GM21447 (cell line): ENCODE data around the gene CACNA2D2.

Source experiments
- ATAC-seq: cut with Tn5 transposase; IDR thresholded peaks from one replicate; pipeline ENCODE4 v1.9.1; 2021; ENCODE audit not compliant: unreplicated experiment

The CACNA2D2 gene

GRCh38 chr3:50331364-50331907 lies 172.0 kb downstream of the CACNA2D2 start:
- ATAC-seq = no peak

- ATAC-seq = no peak
These were observed 173.1 kb downstream of the CACNA2D2 start for GRCh38 chr3:50330330-50330729.

DNA sequence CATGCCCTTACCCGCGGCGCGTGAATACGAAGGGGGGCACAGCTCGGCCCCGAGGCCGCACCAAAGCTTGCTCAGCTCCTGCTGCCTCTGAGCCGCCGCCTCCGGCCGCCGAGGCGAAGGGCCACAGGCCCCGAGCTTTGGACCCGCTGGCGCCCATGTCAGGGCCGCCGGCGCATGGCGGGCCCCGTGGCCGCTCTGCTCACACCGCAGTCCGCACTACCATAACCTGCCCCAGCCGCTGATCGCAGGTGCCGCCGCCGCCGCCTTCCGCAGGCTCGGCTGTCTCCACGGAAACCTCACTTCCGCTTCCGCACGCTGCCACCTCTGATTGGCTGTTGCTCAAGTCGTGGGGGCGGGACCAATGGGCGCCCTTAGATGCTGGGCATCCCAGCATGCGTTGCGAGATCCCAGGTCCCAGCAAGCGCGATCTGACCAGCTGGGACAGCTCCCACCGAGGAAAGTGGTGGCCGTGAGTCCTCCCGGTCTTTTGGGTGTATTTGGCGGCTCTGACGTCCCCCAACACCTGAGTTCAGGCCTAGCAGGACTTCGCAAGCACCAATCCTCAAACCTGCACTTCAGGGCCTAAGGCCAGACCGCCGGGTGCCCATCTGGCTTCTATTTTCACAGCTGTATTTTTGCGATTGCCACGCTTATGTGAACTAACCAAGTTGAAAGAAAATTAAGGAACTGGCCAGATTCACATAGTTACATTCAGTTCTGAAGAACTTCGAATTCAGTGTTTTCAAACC lies 175.3 kb downstream of the CACNA2D2 start, which contains the start of gene TUSC2:
Gene TUSC2, minus strand, starts transcription at position 281 of the 749 bp plus-strand sequence. Its CDS starts 124 bp downstream, at position 157.
- ATAC-seq = peak; percentile 85

DNA sequence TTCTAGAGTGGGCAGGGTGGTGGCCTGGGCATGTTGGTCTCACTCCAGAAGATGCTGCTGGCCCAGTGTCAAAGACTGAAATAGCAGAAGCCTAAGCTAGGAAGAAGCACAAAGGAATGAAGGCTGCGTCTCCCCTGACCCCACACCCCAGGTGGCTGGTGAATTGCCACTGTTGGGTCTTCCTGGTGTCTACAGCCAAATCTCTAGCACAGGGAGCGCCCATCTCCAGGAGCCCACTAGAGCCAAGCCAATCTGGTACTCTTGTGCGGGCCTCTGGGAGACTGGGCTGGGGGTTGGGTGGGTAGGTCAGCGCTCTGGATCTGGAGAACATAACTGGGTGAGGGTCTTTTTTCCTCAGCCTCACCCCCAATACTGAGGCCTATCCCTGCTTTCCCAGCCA lies 176.3 kb downstream of the CACNA2D2 start:
- ATAC-seq = no peak

- no peak for ATAC-seq
These were observed 177.3 kb downstream of the CACNA2D2 start for GRCh38 chr3:50326182-50326541.

DNA sequence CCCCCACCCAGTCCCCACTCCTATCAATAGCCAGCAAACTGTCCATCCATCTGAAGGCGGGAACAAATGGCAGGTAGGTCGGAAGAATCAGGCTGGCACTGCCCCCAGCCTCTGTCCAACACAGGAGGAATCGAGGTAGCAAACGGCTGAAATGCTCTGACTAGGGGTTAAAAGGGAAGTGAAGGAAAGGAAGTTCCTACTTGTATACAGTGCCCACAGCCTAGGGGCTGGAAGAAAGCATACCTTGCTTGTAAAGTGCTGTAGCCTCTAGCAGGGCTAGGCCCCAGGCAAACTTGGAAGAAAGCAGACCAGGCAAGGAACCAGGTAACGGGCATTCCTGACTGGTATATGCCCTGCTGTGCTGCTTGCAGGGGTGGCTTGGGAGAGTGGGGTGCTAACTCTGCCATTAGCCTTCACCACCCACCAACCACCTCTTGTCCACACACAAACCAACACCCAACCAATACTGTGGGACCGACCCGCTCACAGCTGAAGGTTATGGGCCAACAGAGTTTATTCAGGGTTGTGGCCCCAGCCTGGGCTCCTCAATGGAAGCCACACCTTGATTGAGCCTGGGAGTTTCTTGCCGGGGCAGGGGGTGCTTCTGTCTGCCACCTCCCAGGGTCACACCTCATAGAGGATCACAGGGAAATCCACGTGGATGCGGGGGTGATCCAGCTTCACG lies 177.8 kb downstream of the CACNA2D2 start:
- ATAC-seq = no peak

- ATAC-seq = no peak
These were observed 178.3 kb downstream of the CACNA2D2 start for GRCh38 chr3:50325113-50325480.

DNA sequence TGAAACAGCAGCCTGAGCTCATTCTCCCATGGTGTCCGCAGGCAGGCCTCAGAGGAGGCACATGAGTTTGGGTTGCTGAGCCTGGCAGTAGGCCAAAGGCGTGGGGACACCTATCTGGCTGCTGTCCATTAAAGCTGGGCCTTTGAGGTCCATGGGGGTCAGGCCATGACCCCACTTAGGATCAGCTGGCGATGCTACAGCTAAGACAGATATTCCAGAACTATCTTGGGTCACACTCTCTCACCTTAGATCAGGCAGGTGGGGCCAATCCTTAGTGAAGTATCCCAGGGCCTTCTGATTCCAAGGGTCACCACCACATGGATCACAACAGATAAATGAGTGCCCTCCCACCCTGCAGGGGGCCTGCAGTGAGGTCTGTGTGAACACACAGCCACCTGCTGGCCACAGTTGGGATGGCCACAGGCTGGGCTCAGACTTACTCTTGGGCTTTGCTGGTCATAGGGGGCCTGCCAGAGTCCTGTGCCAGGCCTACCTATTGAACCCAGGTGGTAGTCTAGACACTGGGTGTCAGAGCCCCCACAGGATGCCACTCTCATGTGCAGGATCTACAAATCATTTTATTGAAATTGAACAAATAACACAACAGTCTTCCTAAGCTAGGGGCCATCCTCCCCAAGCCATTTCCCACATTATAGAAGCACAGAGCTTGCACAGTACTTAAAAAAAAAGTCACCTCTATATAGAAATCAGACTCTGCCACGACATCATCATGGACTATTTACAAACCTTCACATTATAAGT lies 178.9 kb downstream of the CACNA2D2 start:
- ATAC-seq = no peak

- ATAC-seq = no peak
These were observed 179.7 kb downstream of the CACNA2D2 start for GRCh38 chr3:50323614-50324199.

- no peak for ATAC-seq
These were observed 180.3 kb downstream of the CACNA2D2 start for GRCh38 chr3:50323092-50323600.

DNA sequence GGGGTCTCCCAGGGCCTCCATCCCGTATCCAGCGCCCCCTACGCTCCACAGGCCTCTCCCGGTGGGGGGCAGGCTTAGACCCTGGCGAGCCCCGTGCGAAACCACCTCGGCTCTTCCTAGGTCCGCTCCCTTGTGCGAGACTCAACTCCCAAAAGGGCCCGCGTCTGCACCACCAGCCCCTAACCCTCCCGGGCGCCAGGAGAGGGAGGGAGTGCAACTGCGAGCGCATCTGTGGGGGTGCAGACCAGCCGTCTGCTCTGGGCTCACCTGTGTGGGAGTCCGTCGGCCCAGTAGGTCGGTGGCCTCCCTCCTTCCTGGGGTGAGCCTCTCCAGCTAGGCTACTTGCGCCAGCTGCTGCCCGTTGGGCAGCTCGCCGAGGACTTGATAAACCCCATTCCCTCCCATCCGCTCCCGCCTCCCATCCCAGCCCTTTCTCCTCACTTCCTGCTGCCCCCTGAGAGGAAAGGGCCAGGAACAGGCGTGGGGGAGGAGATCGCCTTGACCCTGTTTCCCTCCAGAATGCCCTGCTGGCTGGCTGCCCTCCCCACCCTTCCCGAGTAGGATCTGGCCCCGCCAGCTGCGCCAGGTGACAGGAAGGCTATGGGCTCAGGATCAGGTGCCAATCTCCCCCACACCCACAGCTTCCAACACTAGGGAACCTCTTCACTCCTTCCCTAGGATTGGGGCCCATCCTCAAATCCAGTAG lies 180.9 kb downstream of the CACNA2D2 start, which contains the start of gene HYAL2:
Gene HYAL2, minus strand, starts transcription at position 360 of the 706 bp plus-strand sequence. CDS start 2,256 bp downstream, outside the sequence.
- ATAC-seq = no peak

DNA sequence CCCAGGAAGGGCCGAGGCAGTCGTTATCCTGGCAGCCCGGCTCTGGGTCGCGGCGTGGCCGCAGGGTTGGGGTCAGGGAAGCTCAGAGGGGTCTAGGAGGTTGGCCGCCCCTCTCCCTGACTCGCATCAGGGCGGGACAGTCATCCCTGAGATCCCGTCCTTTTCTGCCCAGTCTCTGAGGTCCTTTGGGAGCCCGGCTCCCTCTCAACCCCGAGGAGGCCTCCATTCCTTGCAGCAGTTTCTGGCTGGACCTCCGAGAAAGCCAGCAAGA lies 181.4 kb downstream of the CACNA2D2 start:
- no peak for ATAC-seq

- ATAC-seq = peak; percentile 81
These were observed 181.9 kb downstream of the CACNA2D2 start for GRCh38 chr3:50321336-50322114.

GRCh38 chr3:50320853-50321335 lies 182.5 kb downstream of the CACNA2D2 start:
- ATAC-seq = peak; percentile 55

- ATAC-seq = no peak
These were observed 183.4 kb downstream of the CACNA2D2 start for GRCh38 chr3:50319894-50320625.

DNA sequence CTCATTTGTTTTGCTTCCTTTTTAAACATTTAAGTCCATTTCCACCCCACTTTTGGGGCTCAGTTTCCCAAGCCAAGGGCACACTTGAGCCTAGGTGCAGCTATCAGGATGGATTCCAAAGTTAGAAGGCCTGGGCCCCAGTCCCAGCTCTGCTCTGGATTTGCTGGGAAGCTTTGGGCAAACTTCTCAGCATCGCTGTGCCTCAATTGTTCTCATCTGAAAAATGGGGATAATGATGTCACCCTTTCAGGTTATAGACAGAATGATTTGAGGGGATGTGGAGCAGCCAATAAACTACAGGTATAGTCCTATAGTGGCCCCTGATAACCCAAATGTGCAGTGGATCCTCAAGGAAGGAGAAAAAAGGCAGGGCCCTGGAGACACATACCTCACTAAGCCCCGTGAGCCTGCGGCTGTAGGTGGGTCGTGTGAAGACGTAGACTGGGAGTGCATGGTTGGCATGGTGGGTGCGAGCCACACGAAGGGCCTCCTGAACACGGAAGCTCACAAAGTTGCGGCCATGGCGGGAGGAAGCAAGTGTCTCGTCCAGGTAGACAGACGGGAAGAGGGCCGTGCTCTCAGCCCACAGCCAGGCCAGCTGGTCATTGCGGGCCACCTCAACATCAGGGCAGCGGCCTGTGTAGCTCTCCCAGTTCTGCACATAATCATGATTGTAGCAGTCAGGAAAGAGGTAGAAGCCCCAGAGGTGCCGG lies 184.1 kb downstream of the CACNA2D2 start:
- ATAC-seq = no peak

- no peak for ATAC-seq
These were observed 184.8 kb downstream of the CACNA2D2 start for GRCh38 chr3:50318615-50319014.

- no peak for ATAC-seq
These were observed 185.3 kb downstream of the CACNA2D2 start for GRCh38 chr3:50318163-50318562.
